HCT116 (cell line): ENCODE data around the gene RFESD. TPM values are rescaled to one million over a fixed set of nuclear protein-coding genes. Genes with fewer than 3 reads are reported as not detected.
A peak's percentile ranks its signal among the peaks of the same experiment; 100 is the strongest.

ENCODE experiments used
- ATAC-seq: fragments of 200-7000 bp; cut with Tn5 transposase; 2 replicates; pipeline ENCODE4 v1.9.1; 2020; ENCODE audit warnings: mild to moderate bottlenecking, moderate library complexity
- BruUV-seq: library from RNA; stranded (reverse); fragments of 400-500 nt; replicated peaks from 2 replicates; lab custom pipeline; 2021; lab: Mats Ljungman, UMichigan
- CTCF ChIA-PET: fragments of 300-600 bp; sonication (Branson Sonifier 250); formaldehyde crosslinking; loops from one replicate; lab custom pipeline; 2021; ENCODE audit warnings: antibody characterized with exemption; lab: Charles Lee
- POLR2A ChIA-PET: fragments of 300-600, 350-600 bp; sonication (Branson Sonifier 250); formaldehyde crosslinking; loops from one replicate; lab custom pipeline; 2021; ENCODE audit warnings: antibody characterized with exemption; lab: Charles Lee
- RAD21 ChIA-PET, 2 experiments: fragments of 300-600 bp; sonication (Branson Sonifier 250); formaldehyde crosslinking; loops; one replicate each; lab custom pipeline; 2023; ENCODE audit warnings: low total read pairs in 2 of 2; ENCODE audit not compliant: uncharacterized antibody in 2 of 2, unreplicated experiment in 2 of 2, low non-redundant PET in 1 of 2; lab: Charles Lee
- DNase-seq: peaks from one replicate; pipeline ENCODE4 v3.0.0-alpha.2; 2010; ENCODE audit warnings: low read depth, low spot score
- H2AFZ ChIP-seq: fragments of 200-600 bp; shearing (Covaris generic), sonication (generic); 2 replicates; pipeline ENCODE4 v1.6.1; 2017; ENCODE audit warnings: low read depth, mixed run types, mixed read lengths, antibody characterized with exemption, low read length; ENCODE audit not compliant: poor library complexity, severe bottlenecking
- H3K27ac ChIP-seq: 2 replicates; pipeline ENCODE4 v1.5.1; 2012; ENCODE audit warnings: low read depth, low read length
- H3K27me3 ChIP-seq: fragments of 200-600 bp; sonication (generic); 2 replicates; pipeline ENCODE4 v1.6.1; 2016; ENCODE audit warnings: mixed run types, low read length, mixed read lengths; ENCODE audit not compliant: insufficient read depth
- H3K36me3 ChIP-seq, 2 experiments: fragments of 200-500 bp in 1 of 2; fragments of 200-600 bp in 1 of 2; sonication (Bioruptor generic) in 1 of 2; sonication (generic) in 1 of 2; 2 replicates each; pipeline versions ENCODE4 v1.5.1 to v1.6.1; 2014 to 2016; ENCODE audit warnings: low read length in 2 of 2, inconsistent platforms in 1 of 2, mixed read lengths in 1 of 2, mixed run types in 1 of 2; ENCODE audit not compliant: insufficient read depth in 2 of 2, control insufficient read depth in 1 of 2
- H3K4me1 ChIP-seq, 2 experiments: fragments of 200-600 bp in 1 of 2; sonication (generic) in 1 of 2; 2 replicates each; pipeline versions ENCODE4 v1.5.1 to v1.6.1; 2012 to 2017; ENCODE audit warnings: low read length in 2 of 2, inconsistent platforms in 1 of 2, mild to moderate bottlenecking in 1 of 2, mixed read lengths in 1 of 2, mixed run types in 1 of 2, moderate library complexity in 1 of 2; ENCODE audit not compliant: insufficient read depth in 2 of 2, control insufficient read depth in 1 of 2
- H3K4me2 ChIP-seq: fragments of 200-600 bp; sonication (generic); 2 replicates; pipeline ENCODE4 v1.6.1; 2017; ENCODE audit warnings: mixed run types, low read length, mixed read lengths
- H3K4me3 ChIP-seq, 2 experiments: fragments of 200-600 bp in 1 of 2; sonication (generic) in 1 of 2; replicated peaks in 1 of 2; 2 replicates each; pipeline ENCODE4 v1.5.1; 2011 to 2016; ENCODE audit warnings: low read length in 2 of 2, control low read depth in 1 of 2, low read depth in 1 of 2, mild to moderate bottlenecking in 1 of 2, mixed read lengths in 1 of 2, mixed run types in 1 of 2
- H3K79me2 ChIP-seq: fragments of 200-600 bp; sonication (generic); 2 replicates; pipeline ENCODE4 v1.6.1; 2017; ENCODE audit warnings: mild to moderate bottlenecking, mixed run types, low read length, moderate library complexity, mixed read lengths; ENCODE audit not compliant: insufficient read depth
- H3K9ac ChIP-seq: fragments of 200-600 bp; sonication (generic); 2 replicates; pipeline ENCODE4 v1.6.1; 2016; ENCODE audit warnings: low read length, mixed read lengths
- H3K9me2 ChIP-seq: fragments of 200-600 bp; sonication (generic), shearing (Covaris generic); 2 replicates; pipeline ENCODE4 v1.6.1; 2017; ENCODE audit warnings: mixed run types, mild to moderate bottlenecking, moderate library complexity; ENCODE audit not compliant: insufficient read depth
- H3K9me3 ChIP-seq, 2 experiments: fragments of 200-500 bp in 1 of 2; fragments of 200-600 bp in 1 of 2; sonication (Bioruptor generic) in 1 of 2; sonication (generic) in 1 of 2; 2 replicates each; pipeline ENCODE4 v1.6.1; 2014 to 2017; ENCODE audit warnings: low read length in 2 of 2, mixed read lengths in 2 of 2, inconsistent platforms in 1 of 2, low read depth in 1 of 2, mild to moderate bottlenecking in 1 of 2, mixed run types in 1 of 2, moderate library complexity in 1 of 2; ENCODE audit not compliant: control insufficient read depth in 1 of 2, insufficient read depth in 1 of 2
- H4K20me1 ChIP-seq: fragments of 200-600 bp; sonication (generic), shearing (Covaris generic); 2 replicates; pipeline ENCODE4 v1.6.1; 2017; ENCODE audit warnings: mixed run types, mild to moderate bottlenecking, moderate library complexity; ENCODE audit not compliant: insufficient read depth
- ATF3 ChIP-seq: IDR thresholded peaks from 2 replicates; pipeline ENCODE4 v1.6.1; 2012
- CBX3 ChIP-seq: IDR thresholded peaks from 2 replicates; pipeline ENCODE4 v1.6.1; 2012; ENCODE audit warnings: low read depth
- EGR1 ChIP-seq: IDR thresholded peaks from 2 replicates; pipeline ENCODE4 v1.6.1; 2012; ENCODE audit warnings: low read depth
- ELF1 ChIP-seq: IDR thresholded peaks from 2 replicates; pipeline ENCODE4 v1.6.1; 2012; ENCODE audit warnings: low read depth, borderline replicate concordance
- EZH2 ChIP-seq: fragments of 200-600 bp; sonication (generic); IDR thresholded peaks from 2 replicates; pipeline ENCODE4 v1.6.1; 2017; ENCODE audit warnings: antibody characterized with exemption, mixed run types
- EZH2phosphoT487 ChIP-seq: fragments of 200-600 bp; IDR thresholded peaks from 2 replicates; pipeline ENCODE4 v1.6.1; 2018; ENCODE audit warnings: antibody characterized with exemption, borderline replicate concordance
- FOSL1 ChIP-seq: IDR thresholded peaks from 2 replicates; pipeline ENCODE4 v1.6.1; 2012; ENCODE audit warnings: low read depth
- JUND ChIP-seq: IDR thresholded peaks from 2 replicates; pipeline ENCODE4 v1.6.1; 2012
- MAX ChIP-seq: IDR thresholded peaks from 2 replicates; pipeline ENCODE4 v1.6.1; 2012
- POLR2A ChIP-seq: IDR thresholded peaks from 2 replicates; pipeline ENCODE4 v1.7.0; 2011; ENCODE audit warnings: borderline replicate concordance; ENCODE audit not compliant: insufficient read depth, insufficient read length; ENCODE audit errors: extremely low read depth
- POLR2AphosphoS5 ChIP-seq: IDR thresholded peaks from 2 replicates; pipeline ENCODE4 v1.6.1; 2011; ENCODE audit warnings: mild to moderate bottlenecking, low read depth, low read length, moderate library complexity
- REST ChIP-seq: IDR thresholded peaks from 2 replicates; pipeline ENCODE4 v1.6.1; 2012; ENCODE audit warnings: low read depth
- SIN3A ChIP-seq: IDR thresholded peaks from 2 replicates; pipeline ENCODE4 v1.6.1; 2012; ENCODE audit warnings: low read depth
- SP1 ChIP-seq: IDR thresholded peaks from 2 replicates; pipeline ENCODE4 v1.6.1; 2012; ENCODE audit warnings: low read depth
- SRF ChIP-seq: IDR thresholded peaks from 2 replicates; pipeline ENCODE4 v1.6.1; 2012; ENCODE audit warnings: low read depth
- TCF7L2 ChIP-seq: IDR thresholded peaks from 2 replicates; pipeline ENCODE4 v1.7.0; 2011; ENCODE audit warnings: borderline replicate concordance, inconsistent platforms; ENCODE audit not compliant: insufficient read depth, insufficient read length; ENCODE audit errors: extremely low read depth
- YY1 ChIP-seq: IDR thresholded peaks from 2 replicates; pipeline ENCODE4 v1.6.1; 2011; ENCODE audit warnings: low read length, low read depth, moderate library complexity, mild to moderate bottlenecking; ENCODE audit not compliant: insufficient replicate concordance; ENCODE audit errors: extremely low read depth
- ZBTB33 ChIP-seq: IDR thresholded peaks from 2 replicates; pipeline ENCODE4 v1.6.1; 2011; ENCODE audit warnings: mild to moderate bottlenecking, low read length, moderate library complexity; ENCODE audit not compliant: insufficient replicate concordance; ENCODE audit errors: extremely low read depth
- ZFX ChIP-seq: fragments of 450-650 bp; IDR thresholded peaks from 2 replicates; pipeline ENCODE4 v1.6.1; 2017
- intact Hi-C: fragments of 100-400 bp; cut with micrococcal nuclease; formaldehyde crosslinking; loops from 2 replicates; pipeline ENCODE4 v1.10.0; 2022
- total RNA-seq: library from RNA; stranded (reverse); gene quantifications from one replicate; pipeline ENCODE4 v1.2.1, GENCODE V29; 2021; ENCODE audit not compliant: unreplicated experiment
- TF ChIP-seq, protein P1 (sequence below), 3 experiments: fragments of 200-600 bp in 1 of 3; sonication (generic) in 1 of 3; IDR thresholded peaks in 2 of 3; conservative IDR thresholded peaks in 1 of 3; 2 replicates each; pipeline ENCODE4 v1.5.1; 2012 to 2017; ENCODE audit warnings: low read depth in 2 of 3, low read length in 2 of 3, antibody characterized with exemption in 1 of 3, borderline replicate concordance in 1 of 3, control low read depth in 1 of 3, mild to moderate bottlenecking in 1 of 3, mixed read lengths in 1 of 3, mixed run types in 1 of 3, moderate library complexity in 1 of 3; ENCODE audit not compliant: insufficient read depth in 1 of 3

Gene RFESD
- total RNA-seq, 1 experiment from 2014 or later: 4.1 TPM

DNA sequence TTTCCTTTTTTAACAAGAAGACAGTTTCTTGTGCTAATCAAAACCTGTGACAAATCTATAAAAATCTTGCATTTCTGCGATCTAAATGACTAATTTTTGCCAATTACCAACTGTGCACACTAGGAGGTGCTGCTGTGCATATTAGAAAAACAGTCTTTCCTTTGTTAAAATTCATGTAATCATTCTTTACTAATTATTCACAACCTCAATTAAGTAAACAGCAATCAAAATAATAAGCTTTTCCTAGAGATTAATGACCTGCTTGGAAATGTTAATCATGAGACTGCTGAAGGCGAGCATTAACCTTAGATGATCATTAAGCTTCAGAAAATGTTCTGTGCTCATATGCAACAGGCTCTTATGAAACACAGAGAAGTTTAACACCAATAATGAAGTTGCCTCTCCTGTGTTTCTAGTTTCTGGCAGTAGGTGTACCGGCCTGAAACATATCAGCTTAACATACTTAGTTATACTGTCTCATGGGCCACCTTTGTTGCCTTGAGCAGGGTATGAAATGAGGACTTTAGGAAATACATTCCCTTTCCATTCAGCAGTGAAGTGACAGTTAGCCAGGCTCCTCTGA lies 17.7 kb downstream of the RFESD start:
- no peaks in the 10 kb centered on the region for H3K9me3 ChIP-seq
- no peak overlapping the region for H3K27ac ChIP-seq
- H3K4me3 ChIP-seq: no peak overlapping the region
- H3K36me3 ChIP-seq: no peaks in the 10 kb centered on the region
- ChIA-PET RAD21 (no interaction called here), POLR2A (no interaction called here), CTCF (interaction anchor here (0.7 to 2.2 kb wide), 5 partner anchors 9 to 184 kb away, joined by 3 to 6 read pairs (median 4); partner anchors contain the start of gene RHOBTB3)
- ATAC-seq (peak; percentile 62), DNase-seq (peak; percentile 29)
- peaks cover 0 to 9% of the 10 kb centered on the region in 2 experiments; a peak in 3 of 4 replicates for H3K4me1 ChIP-seq
- H3K9me2 ChIP-seq: no peaks in the 10 kb centered on the region
- BruUV-seq: no TSS peak
- H3K9ac ChIP-seq: no peak overlapping the region
- no peaks in the 10 kb centered on the region for H4K20me1 ChIP-seq
- no peaks in the 10 kb centered on the region for H3K79me2 ChIP-seq
- intact Hi-C loops: loop anchor here (5.0 kb wide), 1 partner anchor 183 kb away; no protein-coding TSS in a partner anchor
- peak overlapping the region; percentile 40; the same call in 1 of the 2 replicates for H3K4me2 ChIP-seq
- H3K27me3 ChIP-seq: no peaks in the 10 kb centered on the region
- H2AFZ ChIP-seq: peak overlapping the region; percentile 91
- TF ChIP-seq, protein P1, sequence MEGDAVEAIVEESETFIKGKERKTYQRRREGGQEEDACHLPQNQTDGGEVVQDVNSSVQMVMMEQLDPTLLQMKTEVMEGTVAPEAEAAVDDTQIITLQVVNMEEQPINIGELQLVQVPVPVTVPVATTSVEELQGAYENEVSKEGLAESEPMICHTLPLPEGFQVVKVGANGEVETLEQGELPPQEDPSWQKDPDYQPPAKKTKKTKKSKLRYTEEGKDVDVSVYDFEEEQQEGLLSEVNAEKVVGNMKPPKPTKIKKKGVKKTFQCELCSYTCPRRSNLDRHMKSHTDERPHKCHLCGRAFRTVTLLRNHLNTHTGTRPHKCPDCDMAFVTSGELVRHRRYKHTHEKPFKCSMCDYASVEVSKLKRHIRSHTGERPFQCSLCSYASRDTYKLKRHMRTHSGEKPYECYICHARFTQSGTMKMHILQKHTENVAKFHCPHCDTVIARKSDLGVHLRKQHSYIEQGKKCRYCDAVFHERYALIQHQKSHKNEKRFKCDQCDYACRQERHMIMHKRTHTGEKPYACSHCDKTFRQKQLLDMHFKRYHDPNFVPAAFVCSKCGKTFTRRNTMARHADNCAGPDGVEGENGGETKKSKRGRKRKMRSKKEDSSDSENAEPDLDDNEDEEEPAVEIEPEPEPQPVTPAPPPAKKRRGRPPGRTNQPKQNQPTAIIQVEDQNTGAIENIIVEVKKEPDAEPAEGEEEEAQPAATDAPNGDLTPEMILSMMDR (IDR thresholded peaks at IDR 0.05 in 2 of 3, conservative IDR thresholded peaks at IDR 0.05 in 1 of 3; ENCODE audit: borderline replicate concordance in 1 of 3, insufficient read depth in 1 of 3, low read depth in 2 of 3, low read length in 2 of 3): peak; percentile 61 to 87 (median 73); a peak in 5 of 6 replicates
- TF ChIP-seq TCF7L2 (no peak), SP1 (no peak), ATF3 (no peak), ELF1 (no peak), SIN3A (no peak), ZFX (no peak), POLR2A (no peak), ZBTB33 (no peak), YY1 (no peak), REST (no peak), MAX (no peak), CBX3 (no peak), POLR2AphosphoS5 (no peak), EZH2 (no peak), FOSL1 (peak; percentile 35; the same call in 1 of the 2 replicates), EZH2phosphoT487 (no peak), JUND (peak; percentile 28; the same call in 1 of the 2 replicates), SRF (no peak), EGR1 (no peak)
